Activated naive CD4-positive, alpha-beta T cell treated with anti-CD3 and anti-CD28 coated beads, Interleukin-2, amount 10 ng/mL, durations not matched to agents 7 days and 5 days (primary cell): ENCODE measurements around the gene CMSS1.

Experiments used
- CTCF ChIA-PET: fragments of 350-600 bp; sonication (Branson Sonifier 250); formaldehyde crosslinking; loops from one replicate; lab custom pipeline; 2021; ENCODE audit warnings: antibody characterized with exemption; lab: Charles Lee
- DNase-seq: peaks from one replicate; pipeline ENCODE4 v3.0.0-alpha.2; 2020
- H3K27ac Mint-ChIP-seq: one replicate; pipeline ENCODE4 v1.8.0; 2021; ENCODE audit warnings: mild to moderate bottlenecking, moderate library complexity, mixed read lengths
- H3K27me3 Mint-ChIP-seq: one replicate; pipeline ENCODE4 v1.8.0; 2021; ENCODE audit warnings: mild to moderate bottlenecking, mixed read lengths
- H3K36me3 Mint-ChIP-seq: one replicate; pipeline ENCODE4 v1.8.0; 2021; ENCODE audit warnings: mixed read lengths
- H3K4me1 Mint-ChIP-seq: one replicate; pipeline ENCODE4 v1.8.0; 2021; ENCODE audit warnings: mixed read lengths
- H3K4me3 Mint-ChIP-seq: one replicate; pipeline ENCODE4 v1.8.0; 2021; ENCODE audit warnings: mild to moderate bottlenecking, moderate library complexity, mixed read lengths
- H3K9me3 Mint-ChIP-seq: one replicate; pipeline ENCODE4 v1.8.0; 2021; ENCODE audit warnings: mixed read lengths

CMSS1 gene

DNA sequence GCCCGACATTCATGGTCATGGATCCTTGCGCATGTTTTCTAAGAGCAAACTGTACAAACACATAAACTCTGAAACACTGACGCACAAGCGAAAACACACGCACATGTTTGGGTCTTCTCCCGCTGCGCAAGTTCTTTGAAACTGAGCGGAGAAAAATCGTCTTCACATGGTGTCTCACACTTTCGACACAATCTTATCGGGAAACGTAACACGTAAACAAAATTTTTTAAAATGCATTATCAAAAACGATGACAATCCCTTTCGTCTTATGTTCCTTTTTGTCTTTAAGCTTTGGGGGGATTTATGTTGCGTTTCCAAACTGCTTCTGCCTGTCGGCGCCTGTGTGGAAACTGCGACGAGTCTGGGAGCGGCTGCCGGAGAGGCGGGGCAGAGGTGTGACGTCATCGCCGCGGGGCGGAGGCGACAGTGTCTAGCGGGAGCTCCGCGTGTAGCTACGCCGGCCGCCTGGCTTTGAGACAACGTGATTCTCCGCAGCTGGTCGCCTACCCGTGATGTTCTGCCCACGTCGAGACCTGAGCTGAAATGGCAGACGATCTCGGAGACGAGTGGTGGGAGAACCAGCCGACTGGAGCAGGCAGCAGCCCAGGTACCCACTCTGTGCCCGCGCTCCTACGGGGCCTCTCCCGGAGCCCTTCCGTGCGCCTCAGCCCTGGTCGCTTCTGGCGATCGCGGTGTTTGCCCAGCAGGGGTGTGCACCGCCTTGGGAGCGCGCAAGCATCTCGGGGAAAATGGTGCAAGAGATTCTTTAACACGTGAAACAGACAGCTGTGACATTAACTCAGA lies at the start of gene CMSS1:
Gene CMSS1, plus strand, starts transcription at position 426 of the 804 bp plus-strand sequence.
- CTCF ChIA-PET = interaction anchor here (0.9 to 1.8 kb wide), 6 partner anchors 8 to 892 kb away, joined by 3 to 8 read pairs (median 4); partner anchors contain the start of gene TFG
- Mint-ChIP-seq H3K27ac (peak within 1 kb of the TSS; percentile 96), H3K4me3 (peak within 1 kb of the TSS; percentile 92), H3K36me3 (no peaks in the 10 kb centered on the region), H3K9me3 (no peaks in the 10 kb centered on the region), H3K27me3 (no peaks in the 10 kb centered on the region), H3K4me1 (peaks cover 37% of the 10 kb centered on the region)
- peak; percentile 97 for DNase-seq

DNA sequence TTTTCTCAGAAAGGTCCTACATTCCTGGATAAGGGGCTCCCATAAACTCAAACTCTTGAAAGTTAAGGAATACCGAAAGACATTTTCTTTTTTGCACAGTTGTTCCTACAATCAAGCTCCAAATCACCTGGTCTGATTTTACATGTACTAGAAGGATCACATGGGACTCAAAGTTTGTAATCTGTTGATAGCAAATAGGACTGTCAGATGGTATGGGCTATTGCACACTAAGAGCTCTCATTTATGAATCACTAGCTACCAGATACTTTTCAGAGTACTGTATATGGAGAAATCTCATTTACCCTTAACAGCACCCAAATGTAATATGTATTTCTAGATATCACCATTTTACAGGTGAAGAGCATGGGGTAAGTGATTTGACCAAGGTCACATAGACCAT lies 49.5 kb upstream of the CMSS1 start:
- no peak overlapping the region for H3K4me3 Mint-ChIP-seq
- no peaks in the 10 kb centered on the region for H3K9me3 Mint-ChIP-seq
- CTCF ChIA-PET = interaction anchor here (1.5 kb wide), 1 partner anchor 14 kb away, joined by 5 read pairs; no protein-coding TSS in a partner anchor
- no peaks in the 10 kb centered on the region for H3K27me3 Mint-ChIP-seq
- no peak overlapping the region for H3K27ac Mint-ChIP-seq
- H3K36me3 Mint-ChIP-seq = no peaks in the 10 kb centered on the region
- DNase-seq = no peak
- no peaks in the 10 kb centered on the region for H3K4me1 Mint-ChIP-seq

DNA sequence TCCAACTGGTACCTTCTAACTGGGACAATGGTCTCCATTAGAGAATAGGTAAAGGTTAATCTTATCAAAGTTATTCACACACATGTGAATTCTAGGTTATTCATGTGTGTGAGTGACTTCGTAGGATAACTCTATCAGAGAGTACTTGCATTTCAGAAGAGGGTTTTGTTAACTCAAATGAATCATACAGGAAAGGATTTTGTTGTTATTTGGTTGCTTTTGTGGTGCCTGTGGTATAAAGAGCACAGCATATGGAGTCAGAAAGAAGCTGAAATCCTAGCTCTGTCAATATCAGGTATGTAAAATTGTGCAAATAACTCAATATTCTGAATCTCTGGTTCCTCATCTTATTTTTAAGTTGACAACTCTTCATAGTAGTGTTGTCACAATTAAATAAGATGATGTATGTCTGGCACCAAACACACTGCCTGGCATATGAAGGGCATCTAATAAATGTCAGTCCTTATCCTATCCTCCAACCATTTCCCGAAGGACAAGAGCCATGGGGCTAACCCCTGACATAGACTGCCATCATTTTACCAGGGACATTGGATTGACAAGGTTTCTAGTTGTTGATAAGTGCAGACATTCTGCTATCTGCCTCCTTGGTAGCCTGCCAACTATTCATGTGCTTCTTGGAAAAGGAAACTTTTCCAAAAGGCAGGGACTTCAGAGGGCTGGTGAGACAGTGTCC lies 48.7 kb upstream of the CMSS1 start:
- no peak overlapping the region for H3K27ac Mint-ChIP-seq
- no peak overlapping the region for H3K4me3 Mint-ChIP-seq
- no peak for DNase-seq
- CTCF ChIA-PET = no interaction called here
- H3K36me3 Mint-ChIP-seq = no peaks in the 10 kb centered on the region
- H3K27me3 Mint-ChIP-seq = no peaks in the 10 kb centered on the region
- H3K4me1 Mint-ChIP-seq = no peaks in the 10 kb centered on the region
- no peaks in the 10 kb centered on the region for H3K9me3 Mint-ChIP-seq

DNA sequence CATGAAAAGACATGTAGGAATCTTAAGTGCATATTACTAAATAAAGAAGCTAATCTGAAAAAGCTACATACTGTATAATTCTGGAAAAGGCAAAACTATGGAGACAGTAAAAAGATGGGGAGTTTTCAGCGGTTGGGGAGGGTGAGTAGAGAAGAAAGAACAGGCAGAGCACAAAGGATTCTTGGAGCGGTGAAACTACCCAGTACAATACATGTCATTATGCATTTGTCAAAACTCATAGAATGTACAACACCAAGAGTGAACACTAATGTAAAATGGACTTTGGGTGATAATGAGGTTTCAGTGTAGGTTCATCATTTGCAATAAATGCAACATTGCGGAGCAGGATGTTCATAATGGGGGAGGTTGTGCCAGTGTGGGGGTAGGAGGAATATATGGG lies 45.5 kb upstream of the CMSS1 start:
- H3K27me3 Mint-ChIP-seq = peaks cover 4% of the 10 kb centered on the region

DNA sequence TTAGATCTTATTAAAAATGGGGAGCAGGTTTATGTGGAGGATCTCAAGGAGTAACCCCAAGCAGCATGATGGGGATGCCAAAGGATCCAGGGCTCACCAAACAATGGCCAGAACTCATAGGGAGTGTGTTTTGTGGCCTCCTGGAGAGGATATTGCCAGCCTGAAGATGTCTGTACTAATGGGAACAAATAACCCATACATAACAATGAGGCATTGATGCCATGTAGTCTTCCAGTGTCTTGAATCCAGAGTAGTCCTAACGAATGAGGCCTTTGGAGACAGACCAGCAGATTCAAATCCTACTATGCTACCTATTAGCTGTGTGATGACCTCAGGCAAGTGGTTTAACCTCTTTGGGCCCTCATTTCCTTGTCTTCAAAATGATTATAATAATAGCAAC lies 45.0 kb upstream of the CMSS1 start:
- Mint-ChIP-seq H3K4me1 (no peaks in the 10 kb centered on the region), H3K27me3 (peaks cover 4% of the 10 kb centered on the region), H3K36me3 (no peaks in the 10 kb centered on the region), H3K4me3 (no peak overlapping the region), H3K9me3 (no peaks in the 10 kb centered on the region), H3K27ac (no peak overlapping the region)
- no peak for DNase-seq
- CTCF ChIA-PET = no interaction called here

More for the DNA sequence above, 45.5 kb upstream of the CMSS1 start:
- Mint-ChIP-seq H3K27ac (no peak overlapping the region), H3K4me1 (no peaks in the 10 kb centered on the region), H3K4me3 (no peak overlapping the region), H3K9me3 (no peaks in the 10 kb centered on the region), H3K36me3 (no peaks in the 10 kb centered on the region)
- no peak for DNase-seq
- CTCF ChIA-PET = no interaction called here

DNA sequence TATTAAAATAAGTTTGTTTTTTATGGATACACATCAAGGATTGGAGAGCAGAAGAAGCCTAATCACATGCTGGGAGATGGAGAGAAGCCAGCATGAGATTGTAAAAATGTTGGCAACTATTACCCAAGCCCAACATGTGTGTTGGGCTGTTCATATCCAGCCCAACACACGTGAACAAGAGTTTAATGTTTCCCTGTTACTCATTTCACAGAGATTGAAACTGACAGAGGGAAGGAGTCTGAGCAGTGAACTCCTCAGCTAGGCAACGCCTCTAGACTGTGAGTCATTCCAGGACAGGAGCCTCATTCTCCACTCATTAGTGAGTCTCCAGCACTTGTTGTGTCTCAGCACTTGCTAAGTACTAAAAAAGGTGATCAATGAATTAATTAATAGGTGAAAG lies 43.2 kb upstream of the CMSS1 start:
- Mint-ChIP-seq H3K27ac (no peak overlapping the region), H3K36me3 (no peaks in the 10 kb centered on the region), H3K27me3 (peaks cover 7% of the 10 kb centered on the region), H3K4me3 (no peak overlapping the region), H3K4me1 (no peaks in the 10 kb centered on the region), H3K9me3 (no peaks in the 10 kb centered on the region)
- CTCF ChIA-PET = interaction anchor here (1.1 kb wide), 1 partner anchor 20 kb away, joined by 3 read pairs; no protein-coding TSS in a partner anchor
- no peak for DNase-seq

DNA sequence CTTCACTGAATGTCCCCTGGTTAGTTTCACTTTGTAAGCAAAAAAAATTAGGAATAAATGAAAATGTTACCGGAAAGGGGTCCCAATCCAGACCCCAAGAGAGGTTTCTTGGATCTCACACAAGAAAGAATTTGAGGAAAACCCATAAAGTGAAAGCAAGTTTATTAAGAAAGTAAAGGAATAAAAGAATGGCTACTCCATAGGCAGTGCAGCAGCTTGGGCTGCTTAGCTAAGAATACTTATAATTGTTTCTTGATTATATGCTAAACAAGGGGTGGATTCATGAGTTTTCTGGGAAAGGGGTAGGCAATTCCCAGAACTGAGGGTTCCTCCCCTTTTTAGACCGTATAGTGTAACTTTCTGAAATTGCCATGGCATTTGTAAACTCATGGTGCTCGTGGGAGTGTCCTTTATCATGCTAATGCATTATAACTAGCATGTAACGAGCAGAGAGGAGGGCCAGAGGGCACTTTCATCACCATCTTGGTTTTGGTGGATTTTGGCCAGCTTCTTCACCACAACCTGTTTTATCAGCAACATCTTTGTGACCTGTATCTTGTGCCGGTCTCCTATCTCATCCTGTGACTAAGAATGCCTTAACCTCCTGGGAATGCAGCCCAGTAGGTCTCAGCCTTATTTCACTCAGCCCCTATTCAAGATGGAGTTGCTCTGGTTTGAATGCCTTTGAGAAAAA lies 41.0 kb upstream of the CMSS1 start:
- no peaks in the 10 kb centered on the region for H3K36me3 Mint-ChIP-seq
- H3K27ac Mint-ChIP-seq = no peak overlapping the region
- peaks cover 13% of the 10 kb centered on the region for H3K27me3 Mint-ChIP-seq
- no peak overlapping the region for H3K4me3 Mint-ChIP-seq
- no peaks in the 10 kb centered on the region for H3K4me1 Mint-ChIP-seq
- no peak for DNase-seq
- CTCF ChIA-PET = no interaction called here
- H3K9me3 Mint-ChIP-seq = no peaks in the 10 kb centered on the region

DNA sequence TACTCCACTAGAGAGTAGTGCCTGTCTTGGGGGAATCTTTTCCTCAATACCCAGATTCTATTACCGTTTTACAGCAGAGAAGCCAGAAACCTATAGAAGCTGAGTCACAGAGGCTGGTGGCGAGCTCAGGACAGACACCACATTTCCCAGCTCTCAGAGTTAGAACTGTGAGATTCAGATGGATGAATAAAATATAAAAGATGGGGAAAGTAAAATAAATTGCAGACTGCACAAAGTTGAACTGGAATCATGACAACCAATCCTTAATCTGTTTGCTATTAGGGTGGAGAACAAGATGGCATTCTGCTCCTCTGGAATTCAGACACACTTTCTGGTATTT lies 40.5 kb upstream of the CMSS1 start:
- Mint-ChIP-seq H3K36me3 (no peaks in the 10 kb centered on the region), H3K4me3 (no peak overlapping the region), H3K27me3 (peaks cover 13% of the 10 kb centered on the region), H3K4me1 (no peaks in the 10 kb centered on the region), H3K9me3 (no peaks in the 10 kb centered on the region), H3K27ac (no peak overlapping the region)
- no peak for DNase-seq
- CTCF ChIA-PET = no interaction called here

DNA sequence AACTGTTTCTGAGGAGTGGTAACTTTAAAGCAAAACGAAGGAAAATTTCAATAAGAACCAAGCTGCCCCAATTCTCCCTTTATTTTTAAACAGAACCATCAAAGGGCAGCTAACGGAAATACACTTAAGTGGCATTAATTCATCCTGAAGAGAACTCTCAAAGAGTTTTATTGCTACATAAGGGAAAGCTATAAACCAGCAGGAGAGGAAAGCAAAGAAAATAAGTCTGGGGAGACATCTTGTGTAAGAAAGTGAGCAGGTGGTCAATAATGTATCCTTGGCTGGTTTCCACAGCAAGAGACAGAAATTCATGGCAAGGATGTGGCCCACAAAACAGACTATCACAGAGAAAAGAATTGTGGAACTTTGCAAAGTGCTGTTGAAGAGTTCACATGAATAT lies 40.0 kb upstream of the CMSS1 start:
- Mint-ChIP-seq H3K9me3 (no peaks in the 10 kb centered on the region), H3K36me3 (no peaks in the 10 kb centered on the region), H3K27me3 (peaks cover 13% of the 10 kb centered on the region), H3K4me3 (no peak overlapping the region), H3K4me1 (no peaks in the 10 kb centered on the region), H3K27ac (no peak overlapping the region)
- DNase-seq = no peak
- CTCF ChIA-PET = no interaction called here

DNA sequence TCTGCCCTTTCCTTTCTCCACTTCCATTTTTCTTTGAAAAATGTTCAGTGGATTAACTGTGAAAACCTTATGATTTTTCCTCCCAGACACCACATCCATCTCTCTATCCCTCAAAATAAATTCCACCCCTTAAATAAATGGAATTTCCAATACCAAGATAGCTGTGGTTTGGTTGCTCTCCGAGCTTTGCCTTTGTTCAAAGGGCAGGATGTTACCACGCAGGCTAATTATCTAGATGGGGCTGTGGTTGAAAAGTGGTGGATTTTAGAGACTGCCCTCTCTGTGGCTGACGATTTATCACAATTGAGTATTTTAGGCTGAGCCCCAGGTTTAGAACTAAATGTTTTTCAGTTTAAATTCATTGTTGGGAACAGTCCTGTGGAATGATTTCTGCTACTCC lies 36.9 kb upstream of the CMSS1 start:
- no peaks in the 10 kb centered on the region for H3K4me1 Mint-ChIP-seq
- no peak overlapping the region for H3K4me3 Mint-ChIP-seq
- H3K27ac Mint-ChIP-seq = no peak overlapping the region
- no peaks in the 10 kb centered on the region for H3K9me3 Mint-ChIP-seq
- H3K27me3 Mint-ChIP-seq = peaks cover 13% of the 10 kb centered on the region
- H3K36me3 Mint-ChIP-seq = no peaks in the 10 kb centered on the region
- CTCF ChIA-PET = no interaction called here
- DNase-seq = no peak

DNA sequence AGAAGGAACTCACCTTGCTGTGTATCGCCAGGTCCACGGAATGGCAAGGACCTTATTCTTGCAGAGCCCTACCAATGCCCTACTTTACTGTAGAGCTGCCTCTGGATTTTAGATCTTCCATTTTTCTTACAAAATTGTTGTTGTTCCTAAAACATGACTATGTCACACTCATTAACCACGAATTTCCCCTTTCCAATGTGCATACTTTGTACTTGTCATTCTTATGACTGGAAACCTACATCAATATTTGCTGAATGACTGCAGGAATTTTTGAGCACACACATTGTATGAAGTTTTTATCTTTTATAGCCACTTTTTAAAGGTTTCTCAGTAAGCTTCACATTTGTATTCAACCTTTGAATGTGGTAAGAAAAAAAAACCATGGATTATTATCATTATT lies 35.9 kb upstream of the CMSS1 start:
- DNase-seq = no peak
- H3K27ac Mint-ChIP-seq = no peak overlapping the region
- H3K27me3 Mint-ChIP-seq = peaks cover 15% of the 10 kb centered on the region
- no peaks in the 10 kb centered on the region for H3K9me3 Mint-ChIP-seq
- H3K4me3 Mint-ChIP-seq = no peak overlapping the region
- no peaks in the 10 kb centered on the region for H3K36me3 Mint-ChIP-seq
- CTCF ChIA-PET = no interaction called here
- H3K4me1 Mint-ChIP-seq = no peaks in the 10 kb centered on the region

DNA sequence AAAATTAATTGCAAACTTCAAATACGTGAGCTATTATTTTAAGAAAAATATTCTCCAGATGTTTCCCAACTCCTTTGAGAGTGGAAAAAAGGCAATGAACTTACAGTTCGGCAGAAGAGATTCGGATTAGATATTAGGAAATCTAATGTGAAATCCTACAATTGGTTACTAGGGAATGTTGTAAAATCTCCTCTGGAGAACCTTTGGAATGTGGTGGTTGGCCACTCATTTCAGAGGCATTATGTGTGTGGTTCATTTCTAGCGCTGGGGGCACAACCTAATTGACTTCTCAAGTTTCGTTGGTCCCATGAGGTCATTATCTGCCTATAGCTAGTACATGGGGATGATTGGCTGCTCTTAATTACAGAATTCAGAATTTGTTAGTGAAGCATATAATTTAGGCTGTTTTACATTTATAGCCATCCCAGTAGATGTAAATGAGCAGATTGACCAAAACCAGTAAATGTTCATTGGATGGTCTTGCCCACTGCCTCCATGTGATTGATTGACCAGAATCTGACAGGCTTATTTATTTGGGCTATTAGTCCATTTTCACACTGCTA lies 34.6 kb upstream of the CMSS1 start:
- Mint-ChIP-seq H3K4me3 (no peak overlapping the region), H3K27me3 (peaks cover 16% of the 10 kb centered on the region), H3K9me3 (no peaks in the 10 kb centered on the region), H3K27ac (no peak overlapping the region), H3K4me1 (no peaks in the 10 kb centered on the region), H3K36me3 (no peaks in the 10 kb centered on the region)
- CTCF ChIA-PET = no interaction called here
- DNase-seq = no peak

DNA sequence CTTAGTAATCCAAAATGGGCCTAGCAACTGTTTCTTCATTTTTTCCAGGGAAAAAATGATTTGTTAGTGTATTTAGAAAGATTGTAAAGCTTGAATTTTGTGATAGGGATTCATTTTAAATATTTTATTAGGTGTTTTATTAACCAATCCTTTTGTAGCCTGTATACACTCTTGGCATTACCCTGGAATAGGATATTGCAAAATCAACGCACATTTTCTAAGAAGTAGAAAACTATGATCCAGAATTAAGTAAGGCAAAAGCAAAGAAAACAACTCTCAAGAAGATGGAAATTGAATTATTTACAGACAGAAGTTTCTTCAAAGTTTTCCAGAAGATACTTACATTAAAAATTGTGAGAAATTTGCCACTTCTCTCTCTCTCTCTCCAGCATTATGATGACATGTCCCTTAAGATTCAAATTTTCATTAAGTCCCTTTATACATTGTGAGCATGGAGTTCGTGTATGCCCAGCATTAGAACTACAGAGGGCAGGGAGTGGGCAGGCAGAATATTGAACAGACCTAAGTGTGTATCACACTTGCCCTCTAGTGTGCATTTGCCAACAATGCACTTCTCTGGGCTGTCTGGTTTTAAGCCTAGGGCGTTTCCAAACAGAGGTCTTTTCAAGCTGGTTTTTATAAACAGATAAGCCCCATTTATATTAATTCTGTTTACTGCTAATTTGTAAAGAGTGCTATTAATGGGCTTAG lies 28.5 kb upstream of the CMSS1 start:
- H3K36me3 Mint-ChIP-seq = no peaks in the 10 kb centered on the region
- H3K4me3 Mint-ChIP-seq = no peak overlapping the region
- H3K27me3 Mint-ChIP-seq = peaks cover 11% of the 10 kb centered on the region
- H3K9me3 Mint-ChIP-seq = no peaks in the 10 kb centered on the region
- no peak overlapping the region for H3K27ac Mint-ChIP-seq
- CTCF ChIA-PET = interaction anchor here (0.9 to 1.4 kb wide), 2 partner anchors 19 to 58 kb away, joined by 3 to 4 read pairs; no protein-coding TSS in a partner anchor
- DNase-seq = peak; percentile 23
- H3K4me1 Mint-ChIP-seq = no peaks in the 10 kb centered on the region

DNA sequence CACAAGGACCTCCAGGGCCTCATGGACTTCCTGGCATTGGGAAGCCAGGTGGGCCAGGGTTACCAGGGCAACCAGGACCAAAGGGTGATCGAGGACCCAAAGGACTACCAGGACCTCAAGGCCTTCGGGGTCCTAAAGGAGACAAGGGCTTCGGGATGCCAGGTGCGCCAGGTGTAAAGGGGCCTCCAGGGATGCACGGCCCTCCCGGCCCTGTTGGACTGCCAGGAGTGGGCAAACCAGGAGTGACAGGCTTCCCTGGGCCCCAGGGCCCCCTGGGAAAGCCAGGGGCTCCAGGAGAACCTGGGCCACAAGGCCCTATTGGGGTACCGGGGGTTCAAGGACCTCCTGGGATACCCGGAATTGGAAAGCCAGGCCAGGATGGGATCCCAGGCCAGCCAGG lies 23.2 kb upstream of the CMSS1 start:
- CTCF ChIA-PET = no interaction called here
- H3K4me1 Mint-ChIP-seq = no peaks in the 10 kb centered on the region
- H3K27me3 Mint-ChIP-seq = peaks cover 4% of the 10 kb centered on the region
- no peaks in the 10 kb centered on the region for H3K9me3 Mint-ChIP-seq
- DNase-seq = no peak
- no peak overlapping the region for H3K4me3 Mint-ChIP-seq
- no peak overlapping the region for H3K27ac Mint-ChIP-seq
- no peaks in the 10 kb centered on the region for H3K36me3 Mint-ChIP-seq
